MM.1S (cell line): Measurements from ENCODE around the gene PDZK1.
"Not testable (repeated sequence)": the region's sequence is repeated elsewhere in the genome, so short reads cannot be mapped to it uniquely, and the experiment has no call there.

Experiments used
- EZH2phosphoT487 ChIP-seq: fragments of 300-600 bp; sonication (generic); IDR thresholded peaks from 2 replicates; pipeline ENCODE4 v1.6.1; 2018; ENCODE audit warnings: antibody characterized with exemption, low read length
- TF ChIP-seq, protein P1 (sequence below): fragments of 300-600 bp; sonication (generic); IDR thresholded peaks from 2 replicates; pipeline ENCODE4 v1.5.1; 2016; ENCODE audit warnings: antibody characterized with exemption, low read length, mixed read lengths

DNA sequence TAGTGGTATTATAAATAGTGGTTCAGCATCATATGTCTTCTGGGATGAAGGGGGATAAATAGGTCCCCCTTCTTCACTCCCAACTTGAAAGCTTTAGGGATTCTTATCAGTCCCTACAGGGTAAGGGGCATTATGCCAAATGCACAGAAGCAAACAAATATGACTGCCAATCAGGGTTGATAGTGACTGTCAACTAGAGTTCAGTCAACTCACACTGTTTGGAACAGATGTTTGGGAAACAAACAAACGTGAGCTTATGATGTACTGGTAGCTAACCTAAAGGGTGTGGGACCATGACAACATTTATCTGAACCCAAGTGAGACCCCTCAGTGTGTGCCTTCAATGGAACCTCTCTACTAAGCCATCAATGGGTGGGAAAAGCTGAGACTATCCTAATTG, 34.0 kb downstream of the PDZK1 start:
- TF ChIP-seq, protein P1, sequence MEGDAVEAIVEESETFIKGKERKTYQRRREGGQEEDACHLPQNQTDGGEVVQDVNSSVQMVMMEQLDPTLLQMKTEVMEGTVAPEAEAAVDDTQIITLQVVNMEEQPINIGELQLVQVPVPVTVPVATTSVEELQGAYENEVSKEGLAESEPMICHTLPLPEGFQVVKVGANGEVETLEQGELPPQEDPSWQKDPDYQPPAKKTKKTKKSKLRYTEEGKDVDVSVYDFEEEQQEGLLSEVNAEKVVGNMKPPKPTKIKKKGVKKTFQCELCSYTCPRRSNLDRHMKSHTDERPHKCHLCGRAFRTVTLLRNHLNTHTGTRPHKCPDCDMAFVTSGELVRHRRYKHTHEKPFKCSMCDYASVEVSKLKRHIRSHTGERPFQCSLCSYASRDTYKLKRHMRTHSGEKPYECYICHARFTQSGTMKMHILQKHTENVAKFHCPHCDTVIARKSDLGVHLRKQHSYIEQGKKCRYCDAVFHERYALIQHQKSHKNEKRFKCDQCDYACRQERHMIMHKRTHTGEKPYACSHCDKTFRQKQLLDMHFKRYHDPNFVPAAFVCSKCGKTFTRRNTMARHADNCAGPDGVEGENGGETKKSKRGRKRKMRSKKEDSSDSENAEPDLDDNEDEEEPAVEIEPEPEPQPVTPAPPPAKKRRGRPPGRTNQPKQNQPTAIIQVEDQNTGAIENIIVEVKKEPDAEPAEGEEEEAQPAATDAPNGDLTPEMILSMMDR, result not testable (repeated sequence)
- TF ChIP-seq EZH2phosphoT487, result not testable (repeated sequence)
